ENCODE data around the gene TMEM50A.
A peak's percentile ranks its signal among the peaks of the same experiment; 100 is the strongest.

The TMEM50A gene

GRCh38 chr1:25338986-25339385 is 852 bp downstream of the TMEM50A start:
- H3K27me3 ChIP-seq (ENCODE audit: insufficient read depth, low read length) = no peaks in the 10 kb centered on the region
- peak overlapping the region; percentile 96; the same call in 1 of the 2 replicates for H3K27ac ChIP-seq (ENCODE audit: low read depth, low read length)
- WGBS = 21% methylated on average over 6 of the region's 6 CpGs
- H3K4me3 ChIP-seq (ENCODE audit: low read length) = peak overlapping the region; percentile 95
- peak overlapping the region; percentile 88; the same call in 1 of the 2 replicates for H3K9ac ChIP-seq (ENCODE audit: low read depth, low read length)
- peaks cover 18% of the 10 kb centered on the region for H3K36me3 ChIP-seq (ENCODE audit: insufficient read depth, low read length)
- no peaks in the 10 kb centered on the region for H3K9me3 ChIP-seq (ENCODE audit: insufficient read depth, low read depth, low read length)
- H3K4me1 ChIP-seq (ENCODE audit: insufficient read depth, low read length) = peaks cover 7% of the 10 kb centered on the region; the same call in 1 of the 2 replicates

DNA sequence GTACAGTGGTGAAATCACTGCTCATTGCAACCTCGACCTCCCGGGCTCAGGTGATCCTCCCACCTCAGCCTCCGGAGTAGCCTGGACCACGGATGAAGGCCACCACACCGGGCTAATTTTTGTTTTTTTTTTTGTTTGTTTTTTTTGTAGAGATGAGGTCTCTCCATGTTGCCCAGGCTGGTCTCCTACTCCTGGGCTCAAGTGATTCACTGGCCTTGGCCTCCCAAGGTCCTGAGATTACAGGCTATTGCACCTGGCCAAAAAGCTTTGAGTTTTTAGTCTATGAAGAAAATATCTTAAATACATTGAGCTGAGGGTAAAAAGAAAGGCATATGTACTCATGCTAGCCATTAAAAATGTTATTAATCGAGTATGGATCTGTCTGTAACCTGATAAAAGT is 3.6 kb downstream of the TMEM50A start:
- H3K4me1 ChIP-seq (ENCODE audit: insufficient read depth, low read length) = peaks cover 7% of the 10 kb centered on the region; the same call in 1 of the 2 replicates
- no peaks in the 10 kb centered on the region for H3K27me3 ChIP-seq (ENCODE audit: insufficient read depth, low read length)
- no peak overlapping the region for H3K9ac ChIP-seq (ENCODE audit: low read depth, low read length)
- no peak overlapping the region for H3K4me3 ChIP-seq (ENCODE audit: low read length)
- no peak overlapping the region for H3K27ac ChIP-seq (ENCODE audit: low read depth, low read length)
- peaks cover 36% of the 10 kb centered on the region for H3K36me3 ChIP-seq (ENCODE audit: insufficient read depth, low read length)
- 80% methylated on average over 6 of the region's 6 CpGs for WGBS
- H3K9me3 ChIP-seq (ENCODE audit: insufficient read depth, low read depth, low read length) = no peaks in the 10 kb centered on the region

GRCh38 chr1:25342846-25343245 is 4.7 kb downstream of the TMEM50A start:
- no peaks in the 10 kb centered on the region for H3K9me3 ChIP-seq (ENCODE audit: insufficient read depth, low read depth, low read length)
- H3K27ac ChIP-seq (ENCODE audit: low read depth, low read length) = no peak overlapping the region
- peaks cover 7% of the 10 kb centered on the region; the same call in 1 of the 2 replicates for H3K4me1 ChIP-seq (ENCODE audit: insufficient read depth, low read length)
- H3K9ac ChIP-seq (ENCODE audit: low read depth, low read length) = no peak overlapping the region
- 100% methylated on average over 1 of the region's 1 CpG for WGBS
- no peak overlapping the region for H3K4me3 ChIP-seq (ENCODE audit: low read length)
- peaks cover 44% of the 10 kb centered on the region for H3K36me3 ChIP-seq (ENCODE audit: insufficient read depth, low read length)
- H3K27me3 ChIP-seq (ENCODE audit: insufficient read depth, low read length) = no peaks in the 10 kb centered on the region

DNA sequence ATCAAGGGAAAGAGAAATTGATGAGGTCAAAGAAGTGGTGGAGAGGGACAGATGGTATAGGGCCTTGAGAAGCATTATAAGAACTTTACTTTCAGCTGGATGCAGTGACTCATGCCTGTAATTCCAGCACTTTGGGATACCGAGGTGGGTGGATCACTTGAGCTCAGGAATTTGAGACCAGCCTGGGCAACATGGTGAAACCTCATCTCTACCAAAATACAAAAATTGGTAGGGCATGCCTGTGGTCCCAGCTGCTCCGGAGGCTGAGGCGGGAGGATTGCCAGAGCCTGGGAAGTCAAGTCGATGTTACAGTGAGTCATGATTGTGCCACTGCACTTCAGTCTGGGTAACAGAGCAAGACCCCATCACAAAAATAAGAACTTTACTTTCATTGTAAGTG is 5.7 kb downstream of the TMEM50A start:
- no peak overlapping the region for H3K4me3 ChIP-seq (ENCODE audit: low read length)
- H3K9ac ChIP-seq (ENCODE audit: low read depth, low read length) = no peak overlapping the region
- no peaks in the 10 kb centered on the region for H3K9me3 ChIP-seq (ENCODE audit: insufficient read depth, low read depth, low read length)
- H3K4me1 ChIP-seq (ENCODE audit: insufficient read depth, low read length) = peaks cover 7% of the 10 kb centered on the region; the same call in 1 of the 2 replicates
- H3K27ac ChIP-seq (ENCODE audit: low read depth, low read length) = no peak overlapping the region
- H3K27me3 ChIP-seq (ENCODE audit: insufficient read depth, low read length) = no peaks in the 10 kb centered on the region
- peaks cover 52% of the 10 kb centered on the region for H3K36me3 ChIP-seq (ENCODE audit: insufficient read depth, low read length)
- 94% methylated on average over 4 of the region's 4 CpGs for WGBS

DNA sequence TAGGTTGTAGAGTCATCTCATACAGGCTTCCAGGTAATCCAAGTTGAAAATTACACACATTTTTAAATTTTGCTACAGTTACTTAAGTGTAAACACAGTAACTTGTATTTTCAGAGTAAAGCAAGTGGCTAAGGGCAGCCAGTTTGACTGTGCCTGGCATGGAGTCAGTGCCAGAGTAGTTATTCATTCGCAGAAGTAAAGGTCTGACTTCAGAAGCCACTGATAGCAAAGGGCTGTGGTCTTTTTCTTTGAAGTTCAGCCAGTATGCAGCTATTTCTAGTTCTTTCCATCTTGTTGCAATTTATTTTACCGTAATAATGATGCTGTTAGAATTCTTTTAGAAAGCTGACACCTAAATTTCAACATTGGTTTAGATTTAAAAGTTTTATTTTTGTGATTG is 9.4 kb downstream of the TMEM50A start:
- Histone ChIP-seq H3K4me1 (ENCODE audit: insufficient read depth, low read length) (no peaks in the 10 kb centered on the region), H3K27ac (ENCODE audit: low read depth, low read length) (no peak overlapping the region), H3K27me3 (ENCODE audit: insufficient read depth, low read length) (no peaks in the 10 kb centered on the region), H3K9ac (ENCODE audit: low read depth, low read length) (no peak overlapping the region), H3K9me3 (ENCODE audit: insufficient read depth, low read depth, low read length) (no peaks in the 10 kb centered on the region), H3K4me3 (ENCODE audit: low read length) (no peak overlapping the region), H3K36me3 (ENCODE audit: insufficient read depth, low read length) (peaks cover 71% of the 10 kb centered on the region)
- 98% methylated on average over 2 of the region's 2 CpGs for WGBS

DNA sequence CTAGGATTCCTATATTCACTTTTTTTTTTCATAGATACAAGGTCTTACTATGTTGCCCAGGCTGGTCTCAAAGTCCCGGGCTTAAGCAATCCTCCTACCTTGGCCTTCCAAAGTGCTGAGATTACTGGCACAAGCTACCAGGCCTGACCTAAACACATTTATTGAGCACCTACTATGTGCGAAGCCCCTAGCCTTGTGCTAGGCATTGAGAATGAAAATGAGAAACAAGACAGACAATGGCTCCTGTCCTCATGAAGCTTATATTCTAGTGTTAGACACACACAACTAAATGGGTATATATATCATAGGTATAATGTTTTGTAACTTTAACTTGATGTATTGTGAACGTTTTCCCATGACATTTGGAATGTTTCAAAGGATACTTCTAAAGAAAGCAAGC is 11.5 kb downstream of the TMEM50A start:
- Histone ChIP-seq H3K27ac (ENCODE audit: low read depth, low read length) (no peak overlapping the region), H3K36me3 (ENCODE audit: insufficient read depth, low read length) (peaks cover 73% of the 10 kb centered on the region), H3K27me3 (ENCODE audit: insufficient read depth, low read length) (no peaks in the 10 kb centered on the region), H3K4me3 (ENCODE audit: low read length) (no peak overlapping the region), H3K4me1 (ENCODE audit: insufficient read depth, low read length) (no peaks in the 10 kb centered on the region), H3K9me3 (ENCODE audit: insufficient read depth, low read depth, low read length) (no peaks in the 10 kb centered on the region), H3K9ac (ENCODE audit: low read depth, low read length) (no peak overlapping the region)
- 93% methylated on average over 3 of the region's 3 CpGs for WGBS

DNA sequence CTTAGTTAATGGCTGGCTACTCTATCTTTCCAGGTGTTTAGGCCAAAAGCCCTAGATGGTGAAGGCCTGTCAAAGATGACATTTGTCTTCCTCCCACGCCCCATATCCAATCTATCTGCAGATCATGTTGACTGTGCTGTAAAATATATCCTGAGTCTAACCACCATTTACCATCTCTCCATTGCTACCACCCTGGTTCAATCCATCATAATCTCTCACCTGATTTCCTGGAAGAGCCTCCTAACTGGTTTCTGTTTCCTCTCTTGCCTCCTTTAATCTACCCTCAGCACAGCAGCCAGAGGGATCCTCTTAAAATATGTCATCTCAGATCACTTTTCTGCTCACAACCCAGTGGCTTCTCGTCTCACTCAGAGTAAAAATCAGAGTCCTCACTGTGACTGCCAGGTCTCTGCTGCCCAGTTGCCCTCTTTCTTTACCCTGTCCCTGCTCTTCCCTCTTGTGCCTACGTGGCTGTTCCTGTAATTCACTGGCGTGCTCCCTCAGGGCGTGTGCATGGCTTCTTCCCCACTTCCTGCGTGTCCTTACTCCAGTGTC is 17.8 kb downstream of the TMEM50A start:
- Histone ChIP-seq H3K4me1 (ENCODE audit: insufficient read depth, low read length) (no peaks in the 10 kb centered on the region), H3K27ac (ENCODE audit: low read depth, low read length) (no peak overlapping the region)

GRCh38 chr1:25356441-25356840 is 18.3 kb downstream of the TMEM50A start:
- Histone ChIP-seq H3K4me3 (ENCODE audit: low read length) (no peak overlapping the region), H3K27me3 (ENCODE audit: insufficient read depth, low read length) (no peaks in the 10 kb centered on the region), H3K9ac (ENCODE audit: low read depth, low read length) (no peak overlapping the region), H3K4me1 (ENCODE audit: insufficient read depth, low read length) (no peaks in the 10 kb centered on the region), H3K36me3 (ENCODE audit: insufficient read depth, low read length) (peaks cover 85% of the 10 kb centered on the region), H3K27ac (ENCODE audit: low read depth, low read length) (no peak overlapping the region), H3K9me3 (ENCODE audit: insufficient read depth, low read depth, low read length) (no peaks in the 10 kb centered on the region)

More for the DNA sequence above, 17.8 kb downstream of the TMEM50A start:
- H3K27me3 ChIP-seq (ENCODE audit: insufficient read depth, low read length) = no peaks in the 10 kb centered on the region
- peaks cover 82% of the 10 kb centered on the region for H3K36me3 ChIP-seq (ENCODE audit: insufficient read depth, low read length)
- H3K4me3 ChIP-seq (ENCODE audit: low read length) = no peak overlapping the region
- H3K9ac ChIP-seq (ENCODE audit: low read depth, low read length) = no peak overlapping the region
- 91% methylated on average over 6 of the region's 6 CpGs for WGBS
- no peaks in the 10 kb centered on the region for H3K9me3 ChIP-seq (ENCODE audit: insufficient read depth, low read depth, low read length)

DNA sequence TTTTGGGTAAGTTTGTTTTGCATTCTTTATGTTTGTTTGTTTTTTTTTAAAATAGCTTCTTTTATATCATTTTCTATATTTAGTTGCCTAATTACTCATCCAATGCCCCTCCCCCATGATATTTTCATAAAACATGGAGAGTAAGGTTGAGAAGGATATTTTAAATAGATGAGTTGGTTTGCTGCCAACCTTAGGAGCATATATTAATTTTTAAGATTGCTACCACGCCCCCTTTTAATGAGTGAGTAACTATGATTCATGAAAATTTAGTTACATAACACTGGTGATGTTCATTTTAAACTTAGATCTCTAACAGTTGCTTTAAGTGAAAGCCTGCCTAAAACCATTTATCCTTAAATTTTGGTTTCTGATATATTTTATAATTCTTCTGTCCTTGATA is 18.7 kb downstream of the TMEM50A start:
- Histone ChIP-seq H3K27ac (ENCODE audit: low read depth, low read length) (no peak overlapping the region), H3K9ac (ENCODE audit: low read depth, low read length) (no peak overlapping the region), H3K4me3 (ENCODE audit: low read length) (no peak overlapping the region), H3K27me3 (ENCODE audit: insufficient read depth, low read length) (no peaks in the 10 kb centered on the region), H3K4me1 (ENCODE audit: insufficient read depth, low read length) (no peaks in the 10 kb centered on the region), H3K36me3 (ENCODE audit: insufficient read depth, low read length) (peaks cover 85% of the 10 kb centered on the region), H3K9me3 (ENCODE audit: insufficient read depth, low read depth, low read length) (no peaks in the 10 kb centered on the region)
- WGBS = no CpG with 5 or more reads among the region's 1 CpG

- H3K27me3 ChIP-seq (ENCODE audit: insufficient read depth, low read length) = no peaks in the 10 kb centered on the region
- H3K9me3 ChIP-seq (ENCODE audit: insufficient read depth, low read depth, low read length) = no peaks in the 10 kb centered on the region
- no peaks in the 10 kb centered on the region for H3K4me1 ChIP-seq (ENCODE audit: insufficient read depth, low read length)
- H3K36me3 ChIP-seq (ENCODE audit: insufficient read depth, low read length) = peaks cover 54% of the 10 kb centered on the region
- no peak overlapping the region for H3K27ac ChIP-seq (ENCODE audit: low read depth, low read length)
- H3K9ac ChIP-seq (ENCODE audit: low read depth, low read length) = no peak overlapping the region
- no peak overlapping the region for H3K4me3 ChIP-seq (ENCODE audit: low read length)
- WGBS = 84% methylated on average over 5 of the region's 7 CpGs
These were observed 22.8 kb downstream of the TMEM50A start for GRCh38 chr1:25360596-25361581.

DNA sequence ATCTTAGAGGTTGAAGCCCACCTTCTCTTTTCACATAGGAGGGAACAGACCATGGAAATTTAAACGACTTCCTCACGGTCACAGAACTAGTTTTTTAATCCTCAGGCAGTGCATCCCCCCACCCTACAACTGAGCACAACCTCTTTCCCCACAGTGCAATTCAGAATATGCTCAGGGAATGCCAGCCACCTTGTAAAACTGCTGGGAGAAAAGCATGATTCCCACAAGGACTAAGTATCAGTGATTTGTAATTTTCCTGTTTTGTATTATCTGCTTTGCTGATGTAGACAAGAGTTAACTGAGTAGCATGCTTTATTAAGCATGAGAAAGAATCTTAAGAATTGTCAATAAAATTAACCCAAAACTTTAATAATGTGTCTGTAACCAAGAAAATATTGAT is 23.8 kb downstream of the TMEM50A start:
- H3K4me1 ChIP-seq (ENCODE audit: insufficient read depth, low read length) = no peaks in the 10 kb centered on the region
- H3K36me3 ChIP-seq (ENCODE audit: insufficient read depth, low read length) = peaks cover 44% of the 10 kb centered on the region
- H3K9me3 ChIP-seq (ENCODE audit: insufficient read depth, low read depth, low read length) = no peaks in the 10 kb centered on the region
- WGBS = 81% methylated on average over 2 of the region's 2 CpGs
- H3K9ac ChIP-seq (ENCODE audit: low read depth, low read length) = no peak overlapping the region
- no peak overlapping the region for H3K4me3 ChIP-seq (ENCODE audit: low read length)
- H3K27me3 ChIP-seq (ENCODE audit: insufficient read depth, low read length) = no peaks in the 10 kb centered on the region
- H3K27ac ChIP-seq (ENCODE audit: low read depth, low read length) = no peak overlapping the region

Data from HUES64 (cell line).